Cerebellar nuclear complex (tissue), 1 donor: ENCODE measurements around the gene CAMTA1.

Source experiments
- DNase-seq, 2 experiments: peaks; one replicate each; lab custom pipeline; 2025; lab: John Stamatoyannopoulos, UW

CAMTA1 gene

GRCh38 chr1:7455796-7456721, 670.8 kb downstream of the CAMTA1 start:
- peak in 1 of 2 experiments; percentile 9 for DNase-seq

- DNase-seq: no peak
Observed at GRCh38 chr1:7456722-7457082, 671.4 kb downstream of the CAMTA1 start.

- DNase-seq: no peak
Observed at GRCh38 chr1:7457811-7458210, 672.6 kb downstream of the CAMTA1 start.

GRCh38 chr1:7458946-7459345, 673.7 kb downstream of the CAMTA1 start:
- DNase-seq: no peak

GRCh38 chr1:7459914-7460313, 674.7 kb downstream of the CAMTA1 start:
- DNase-seq: no peak

GRCh38 chr1:7460807-7461206, 675.6 kb downstream of the CAMTA1 start:
- no peak for DNase-seq

GRCh38 chr1:7462617-7463016, 677.4 kb downstream of the CAMTA1 start:
- no peak for DNase-seq

- no peak for DNase-seq
Observed at GRCh38 chr1:7463526-7463925, 678.3 kb downstream of the CAMTA1 start.

GRCh38 chr1:7464736-7465135, 679.5 kb downstream of the CAMTA1 start:
- DNase-seq: no peak

GRCh38 chr1:7467476-7468175, 682.4 kb downstream of the CAMTA1 start:
- no peak for DNase-seq

- no peak for DNase-seq
Observed at GRCh38 chr1:7468248-7468647, 683.0 kb downstream of the CAMTA1 start.

GRCh38 chr1:7469255-7469938, 684.1 kb downstream of the CAMTA1 start:
- no peak for DNase-seq

- DNase-seq: no peak
Observed at GRCh38 chr1:7470904-7471638, 685.8 kb downstream of the CAMTA1 start.

GRCh38 chr1:7471836-7472235, 686.6 kb downstream of the CAMTA1 start:
- no peak for DNase-seq

GRCh38 chr1:7473223-7474142, 688.2 kb downstream of the CAMTA1 start:
- no peak for DNase-seq

GRCh38 chr1:7474143-7474490, 688.9 kb downstream of the CAMTA1 start:
- DNase-seq: no peak

GRCh38 chr1:7474786-7475502, 689.7 kb downstream of the CAMTA1 start:
- DNase-seq: no peak

- DNase-seq: no peak
Observed at GRCh38 chr1:7475691-7476090, 690.4 kb downstream of the CAMTA1 start.

GRCh38 chr1:7476402-7476801, 691.1 kb downstream of the CAMTA1 start:
- no peak for DNase-seq

- no peak for DNase-seq
Observed at GRCh38 chr1:7476861-7477547, 691.8 kb downstream of the CAMTA1 start.
